Central memory CD8-positive, alpha-beta T cell (primary cell): ENCODE data around the gene ADAR.
A peak's percentile ranks its signal among the peaks of the same experiment; 100 is the strongest.

Source experiments
- ATAC-seq: fragments of 150-1000 bp; cut with Tn5 transposase; replicated peaks from 2 replicates; pipeline ENCODE4 v1.10.0; 2022; ENCODE audit warnings: mild to moderate bottlenecking, moderate FRiP score, moderate number of reproducible peaks; ENCODE audit not compliant: poor library complexity, severe bottlenecking; ENCODE audit errors: extremely low read depth
- DNase-seq, 2 donors: peaks; one replicate each; pipeline ENCODE4 v3.0.0; 2021; ENCODE audit warnings: low spot score in 2 of 2
- H3K27ac Mint-ChIP-seq: one replicate; pipeline ENCODE4 v1.8.0; 2022; ENCODE audit warnings: low read depth, mild to moderate bottlenecking, moderate library complexity, mixed read lengths
- H3K27me3 Mint-ChIP-seq: one replicate; pipeline ENCODE4 v1.8.0; 2022; ENCODE audit warnings: mixed read lengths
- H3K36me3 Mint-ChIP-seq: one replicate; pipeline ENCODE4 v1.8.0; 2022; ENCODE audit warnings: mild to moderate bottlenecking, moderate library complexity, mixed read lengths; ENCODE audit not compliant: insufficient read depth
- H3K4me1 Mint-ChIP-seq: one replicate; pipeline ENCODE4 v1.8.0; 2022; ENCODE audit warnings: mixed read lengths
- H3K4me3 Mint-ChIP-seq: one replicate; pipeline ENCODE4 v1.8.0; 2022; ENCODE audit warnings: mild to moderate bottlenecking, moderate library complexity, mixed read lengths
- H3K9me3 Mint-ChIP-seq: one replicate; pipeline ENCODE4 v1.8.0; 2022; ENCODE audit warnings: mixed read lengths

Gene ADAR

GRCh38 chr1:154546264-154547063 lies 61.5 kb downstream of the ADAR start:
- peaks cover 23% of the 10 kb centered on the region for H3K36me3 Mint-ChIP-seq
- H3K27me3 Mint-ChIP-seq, result peaks cover 10% of the 10 kb centered on the region
- H3K27ac Mint-ChIP-seq, result no peak overlapping the region
- DNase-seq (peak in 1 of 2 donors; percentile 32), ATAC-seq (peak; percentile 67)
- H3K4me3 Mint-ChIP-seq, result no peak overlapping the region
- no peaks in the 10 kb centered on the region for H3K9me3 Mint-ChIP-seq
- peaks cover 18% of the 10 kb centered on the region for H3K4me1 Mint-ChIP-seq

- Mint-ChIP-seq H3K9me3 (no peaks in the 10 kb centered on the region), H3K27me3 (peaks cover 46% of the 10 kb centered on the region), H3K27ac (no peak overlapping the region), H3K36me3 (no peaks in the 10 kb centered on the region), H3K4me3 (no peak overlapping the region), H3K4me1 (no peaks in the 10 kb centered on the region)
- ATAC-seq (no peak), DNase-seq (no peak)
These were observed 66.8 kb downstream of the ADAR start for GRCh38 chr1:154541231-154541630.

GRCh38 chr1:154539486-154540483 lies 68.2 kb downstream of the ADAR start:
- no peaks in the 10 kb centered on the region for H3K9me3 Mint-ChIP-seq
- no peaks in the 10 kb centered on the region for H3K36me3 Mint-ChIP-seq
- no peaks in the 10 kb centered on the region for H3K4me1 Mint-ChIP-seq
- H3K27me3 Mint-ChIP-seq, result peaks cover 60% of the 10 kb centered on the region
- ATAC-seq (no peak), DNase-seq (no peak)
- H3K4me3 Mint-ChIP-seq, result no peak overlapping the region
- no peak overlapping the region for H3K27ac Mint-ChIP-seq

- Mint-ChIP-seq H3K4me1 (no peaks in the 10 kb centered on the region), H3K4me3 (no peak overlapping the region), H3K36me3 (no peaks in the 10 kb centered on the region), H3K9me3 (no peaks in the 10 kb centered on the region), H3K27me3 (peaks cover 60% of the 10 kb centered on the region), H3K27ac (no peak overlapping the region)
- ATAC-seq (no peak), DNase-seq (no peak)
These were observed 71.4 kb downstream of the ADAR start for GRCh38 chr1:154536570-154536969.

- DNase-seq, result no peak
- H3K27ac Mint-ChIP-seq, result no peak overlapping the region
- no peak for ATAC-seq
- H3K27me3 Mint-ChIP-seq, result peaks cover 37% of the 10 kb centered on the region
- no peaks in the 10 kb centered on the region for H3K4me1 Mint-ChIP-seq
- H3K4me3 Mint-ChIP-seq, result no peak overlapping the region
- no peaks in the 10 kb centered on the region for H3K9me3 Mint-ChIP-seq
- H3K36me3 Mint-ChIP-seq, result peaks cover 1% of the 10 kb centered on the region
These were observed 73.8 kb downstream of the ADAR start for GRCh38 chr1:154533952-154534844.
